Left ventricle myocardium superior (tissue), 1 donor: ENCODE results near the gene HIVEP1. TPM values are rescaled to one million over a fixed set of nuclear protein-coding genes. Genes with fewer than 3 reads are reported as not detected.

Experiments used
- ATAC-seq: fragments of 200-7000 bp; cut with Tn5 transposase; one replicate; pipeline ENCODE4 v1.9.1; 2020; ENCODE audit warnings: mild to moderate bottlenecking, moderate library complexity
- DNase-seq: peaks from one replicate; pipeline ENCODE4 v3.0.0-alpha.2; 2020
- intact Hi-C: fragments of 100-400 bp; cut with micrococcal nuclease; formaldehyde crosslinking; loops from one replicate; pipeline ENCODE4 v1.11.0; 2022
- total RNA-seq: library from RNA; stranded (reverse); fragmentation: NEBNext Ultra II Directional; extraction: Animal tissue kit (Norgen Biotek cat#: 25700); gene quantifications from one replicate; pipeline ENCODE4 v1.2.1, GENCODE V29; 2021
- donor health status: DM: no; HTN: yes; CAD: no; lungs with severe emphysema.

The HIVEP1 gene
- total RNA-seq, 1 donor from 2014 or later, result 13.4 TPM

DNA sequence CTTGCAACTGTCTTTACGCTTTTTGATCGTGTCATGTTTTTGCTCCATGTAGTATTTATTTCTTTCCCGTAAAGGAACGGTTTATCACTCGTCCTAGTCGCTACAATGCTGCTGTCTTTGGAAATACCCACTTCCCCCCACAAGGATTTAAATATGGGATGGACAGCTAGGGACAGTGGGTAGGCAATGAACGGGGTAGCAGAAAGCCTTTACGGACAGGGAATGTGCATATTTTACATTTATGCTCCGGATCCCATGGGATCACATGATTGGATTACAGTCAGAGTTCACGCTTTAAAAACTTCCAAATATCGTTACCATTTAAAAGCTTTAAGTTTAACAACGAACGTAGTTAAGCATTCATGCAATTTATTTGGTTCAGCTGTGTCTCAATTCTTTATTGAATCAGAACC lies 1.2 kb downstream of the HIVEP1 start:
- no peak for DNase-seq
- ATAC-seq, result no peak
- intact Hi-C loops, result no loop called here

DNA sequence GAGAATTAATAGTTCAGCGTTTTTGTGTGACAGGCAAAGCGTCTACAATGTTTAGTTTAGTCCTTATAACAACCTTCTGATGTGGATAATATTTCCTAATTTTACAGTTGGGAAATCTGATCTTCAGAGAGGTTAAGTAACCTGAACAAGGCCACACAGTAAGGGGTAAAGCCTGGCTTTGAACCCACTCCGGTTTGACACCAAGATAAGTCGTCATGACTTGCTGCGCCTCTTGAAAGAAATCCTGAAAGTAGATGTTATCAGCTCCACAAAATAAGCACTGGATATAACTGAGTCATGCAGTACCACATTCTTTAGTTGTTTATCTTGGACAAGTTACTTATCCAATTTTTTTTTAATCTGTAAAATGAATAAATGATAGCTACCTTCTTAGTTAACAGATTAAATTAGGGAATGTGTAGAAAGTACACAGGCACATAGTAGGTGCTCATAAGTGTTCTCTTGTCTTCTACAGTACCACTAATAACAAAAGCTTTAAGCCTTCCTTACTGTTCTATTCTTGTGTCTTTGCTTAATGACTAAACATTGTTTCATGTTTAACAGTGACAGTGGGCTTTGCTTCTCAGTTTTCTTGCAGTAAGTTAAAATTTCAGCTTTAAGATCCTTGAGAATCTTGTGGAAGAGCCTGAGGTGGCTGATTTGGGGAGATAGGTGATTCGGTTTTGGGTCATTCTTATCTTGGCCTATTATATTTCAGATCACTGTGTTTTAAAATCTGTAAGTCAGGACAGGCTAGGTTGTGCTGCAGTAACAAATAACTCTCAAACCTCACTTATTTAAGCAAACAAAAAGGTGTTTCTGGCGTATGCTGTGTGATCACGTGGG lies 2.1 kb downstream of the HIVEP1 start:
- intact Hi-C loops, result no loop called here
- ATAC-seq (no peak), DNase-seq (no peak)

DNA sequence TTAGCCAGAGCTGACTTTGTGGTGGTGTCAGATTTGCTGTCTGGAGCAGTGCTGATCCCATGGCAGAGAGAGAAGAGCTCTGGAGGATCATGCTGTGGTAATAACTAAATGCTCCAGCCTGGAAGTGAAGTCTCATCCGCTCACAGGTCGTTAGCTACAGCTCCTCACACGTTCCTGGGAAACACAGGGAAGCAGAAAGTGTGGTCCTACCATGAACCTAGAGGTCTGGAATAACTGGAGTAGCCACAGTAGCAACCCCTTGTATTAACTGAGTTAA lies 2.7 kb downstream of the HIVEP1 start:
- DNase-seq, result no peak
- intact Hi-C loops, result no loop called here
- no peak for ATAC-seq

DNA sequence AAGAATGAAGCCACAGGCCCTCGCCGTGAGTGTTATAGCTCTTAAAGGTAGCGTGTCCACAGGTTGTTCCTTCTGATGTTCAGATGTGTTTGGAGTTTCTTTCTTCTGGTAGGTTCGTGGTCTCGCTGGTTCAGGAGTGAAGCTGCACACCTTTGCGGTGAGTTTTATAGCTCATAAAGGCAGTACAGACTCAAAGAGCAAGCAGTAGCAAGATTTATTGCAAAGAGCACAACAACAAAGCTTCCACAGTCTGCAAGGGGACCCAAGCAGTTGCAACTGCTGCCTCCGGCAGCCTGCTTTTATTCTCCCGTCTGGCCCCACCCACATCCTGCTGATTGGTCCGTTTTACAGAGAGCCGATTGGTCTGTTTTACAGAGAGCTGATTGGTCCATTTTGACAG lies 5.2 kb downstream of the HIVEP1 start:
- intact Hi-C loops, result no loop called here
- no peak for ATAC-seq
- no peak for DNase-seq

DNA sequence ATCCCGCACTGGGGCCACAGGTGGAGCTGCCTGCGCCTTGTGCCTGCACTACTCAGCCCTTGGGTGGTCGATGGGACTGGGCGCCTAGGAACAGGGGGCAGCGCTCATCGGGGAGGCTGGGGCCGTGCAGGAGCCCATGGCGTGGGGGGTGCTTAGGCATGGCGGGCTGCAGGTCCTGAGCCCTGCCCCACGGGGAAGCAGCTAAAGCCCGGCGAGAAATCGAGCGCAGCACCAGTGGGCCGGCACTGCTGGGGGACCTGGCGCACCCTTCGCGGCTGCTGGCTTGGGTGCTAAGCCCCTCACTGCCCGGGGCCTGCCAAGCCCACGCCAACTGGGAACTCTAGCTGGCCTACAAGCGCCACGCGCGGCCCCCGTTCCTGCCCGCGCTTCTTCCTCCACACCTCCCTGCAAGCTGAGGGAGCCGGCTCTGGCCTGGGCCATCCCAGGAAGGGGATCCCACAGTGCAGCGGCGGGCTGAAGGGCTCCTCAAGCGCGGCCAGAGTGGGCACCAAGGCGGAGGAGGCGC lies 5.8 kb downstream of the HIVEP1 start:
- no peak for DNase-seq

DNA sequence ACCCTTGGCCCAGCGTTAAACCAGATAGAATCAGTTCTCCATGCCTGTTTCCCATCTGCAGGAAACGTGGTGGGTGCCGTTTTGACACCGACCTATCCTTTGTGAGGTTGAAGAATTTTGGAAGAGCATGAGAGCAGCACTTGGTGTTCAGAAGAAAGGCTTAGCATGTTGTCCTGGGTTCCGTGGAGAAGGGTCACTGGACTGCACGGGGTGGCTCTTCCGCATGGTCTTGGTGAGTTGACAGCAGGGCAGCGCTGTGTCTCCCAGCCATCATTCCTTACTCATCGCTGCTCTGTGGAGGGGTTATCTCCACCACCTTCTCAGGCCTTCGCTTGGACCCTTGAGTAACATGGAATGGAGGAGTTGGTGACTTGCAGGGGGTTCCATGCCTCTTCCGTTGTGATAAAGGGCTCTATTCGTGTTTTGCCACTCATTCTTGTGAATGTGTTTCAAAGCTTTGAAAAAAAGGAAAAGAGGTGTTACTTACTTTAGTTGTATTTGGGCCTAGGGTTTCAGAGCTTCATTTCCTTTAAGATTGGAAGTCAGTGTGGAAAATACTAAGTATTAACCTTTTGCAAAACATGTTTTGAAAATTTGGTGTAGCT lies 8.2 kb downstream of the HIVEP1 start:
- intact Hi-C loops, result no loop called here
- DNase-seq (no peak), ATAC-seq (no peak)

More for the DNA sequence above, 5.8 kb downstream of the HIVEP1 start:
- intact Hi-C loops, result no loop called here
- no peak for ATAC-seq

DNA sequence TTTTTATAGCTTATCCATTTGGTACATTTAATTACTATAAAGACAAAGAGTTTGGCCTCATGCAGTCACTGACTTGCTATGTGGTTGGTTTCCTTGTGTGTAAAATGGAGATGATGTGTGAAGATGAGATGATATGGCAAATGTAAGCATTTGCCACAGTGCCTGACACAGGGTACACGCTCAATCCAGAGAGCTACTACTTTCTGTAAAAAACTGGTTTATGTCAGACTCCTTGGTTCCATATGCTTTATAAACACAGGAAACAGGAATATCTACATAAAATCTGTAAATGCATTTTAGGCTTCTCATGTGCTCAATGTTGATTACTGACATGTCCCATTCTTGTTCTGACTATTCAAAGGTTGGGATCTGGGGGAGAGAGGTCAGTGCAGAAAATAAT lies 10.4 kb downstream of the HIVEP1 start:
- ATAC-seq, result no peak
- intact Hi-C loops, result no loop called here
- no peak for DNase-seq

DNA sequence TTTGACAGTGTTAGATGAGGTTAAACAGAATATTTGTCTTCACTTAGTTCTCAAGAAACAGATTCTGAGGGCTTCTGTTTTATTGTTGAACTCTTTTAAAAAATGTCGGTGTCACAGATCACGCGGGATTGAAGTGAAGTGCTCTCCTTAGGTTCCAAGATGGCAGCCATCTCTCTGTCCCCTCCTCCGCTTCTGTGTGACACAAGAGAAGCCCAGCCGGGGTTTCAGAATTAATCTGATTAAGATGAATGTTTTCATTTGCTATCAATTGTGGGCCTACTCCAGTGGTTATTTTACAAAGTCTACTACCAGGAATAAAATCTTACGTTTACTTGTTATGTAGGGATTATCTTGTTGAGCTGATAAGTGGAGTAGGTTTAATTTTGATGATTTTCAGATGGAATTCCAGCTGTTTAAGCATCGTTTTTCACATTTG lies 10.9 kb downstream of the HIVEP1 start:
- ATAC-seq, result no peak
- DNase-seq, result no peak
- intact Hi-C loops, result no loop called here

DNA sequence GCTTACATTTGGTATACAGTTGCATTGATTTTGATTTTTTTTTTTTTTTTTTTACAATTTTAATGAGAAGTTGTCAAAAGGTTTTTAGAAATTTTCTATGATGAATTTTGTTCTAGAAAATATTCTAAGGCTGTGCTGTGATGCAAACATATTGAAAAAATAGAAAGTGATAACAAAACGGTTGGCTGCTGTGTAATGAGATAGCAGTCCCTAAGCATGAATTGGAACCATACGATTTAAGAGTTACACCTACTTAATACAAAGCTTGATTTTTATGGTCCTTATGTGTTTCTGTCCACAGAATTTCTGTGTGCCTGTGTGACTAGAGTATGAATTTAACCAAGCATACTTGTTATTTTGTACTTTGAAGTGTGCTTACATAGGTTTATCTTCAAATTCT lies 12.1 kb downstream of the HIVEP1 start:
- DNase-seq (no peak), ATAC-seq (no peak)
- intact Hi-C loops, result no loop called here

DNA sequence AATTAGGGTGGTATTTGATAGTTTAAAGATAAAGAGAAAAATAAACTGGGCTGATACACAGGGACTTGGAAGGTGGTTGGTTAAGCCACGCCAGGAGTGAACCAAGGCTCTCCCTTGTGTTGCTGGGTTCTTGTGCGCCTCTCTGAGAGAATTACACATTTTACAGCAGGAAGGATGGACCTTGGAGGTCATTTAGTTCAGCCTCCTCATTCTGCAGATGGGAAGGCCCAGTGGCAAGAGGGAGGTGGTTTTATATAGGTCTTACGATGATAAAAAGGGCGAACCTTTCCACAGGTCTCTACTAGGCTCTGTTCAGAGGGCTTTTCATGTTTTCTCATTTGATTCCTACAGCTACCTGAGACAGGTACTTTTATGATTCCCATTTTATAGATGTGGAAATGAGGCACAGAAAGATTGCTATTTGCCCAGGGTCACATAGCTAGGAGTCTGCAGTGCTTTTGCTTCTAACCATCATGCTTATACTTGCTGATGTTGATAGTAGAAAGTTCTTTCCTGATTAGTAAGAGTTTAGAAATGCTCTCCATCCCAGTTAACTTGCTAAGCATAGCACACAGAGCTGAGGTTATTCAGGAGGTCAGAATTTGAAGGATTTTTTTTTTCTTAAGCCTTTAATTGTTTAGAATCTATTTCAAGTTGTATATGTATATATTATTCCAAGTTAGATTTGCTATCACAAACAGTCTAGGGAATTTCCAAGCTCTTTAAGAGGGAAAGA lies 12.8 kb downstream of the HIVEP1 start:
- DNase-seq (no peak), ATAC-seq (peak; percentile 20)
- intact Hi-C loops, result no loop called here

DNA sequence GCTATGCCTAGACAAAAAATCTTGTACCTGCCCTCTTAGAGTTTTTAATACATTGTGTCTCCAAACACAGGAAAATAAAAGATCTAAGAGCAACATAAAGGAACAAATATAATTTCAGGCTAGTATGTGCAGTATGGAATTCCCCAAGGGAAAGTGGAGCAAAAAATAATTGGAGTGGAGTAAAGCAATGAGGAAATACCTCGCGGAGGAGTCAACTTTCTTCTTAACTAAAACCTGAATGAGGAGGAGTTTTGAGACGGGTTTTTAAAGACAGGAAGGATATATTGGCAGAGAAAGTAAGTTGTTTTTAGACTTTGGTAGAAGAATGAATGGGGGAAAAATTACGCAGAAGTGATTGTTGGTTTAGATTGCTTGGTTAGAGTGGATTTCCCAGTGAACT lies 14.0 kb downstream of the HIVEP1 start:
- intact Hi-C loops, result no loop called here
- DNase-seq, result no peak

DNA sequence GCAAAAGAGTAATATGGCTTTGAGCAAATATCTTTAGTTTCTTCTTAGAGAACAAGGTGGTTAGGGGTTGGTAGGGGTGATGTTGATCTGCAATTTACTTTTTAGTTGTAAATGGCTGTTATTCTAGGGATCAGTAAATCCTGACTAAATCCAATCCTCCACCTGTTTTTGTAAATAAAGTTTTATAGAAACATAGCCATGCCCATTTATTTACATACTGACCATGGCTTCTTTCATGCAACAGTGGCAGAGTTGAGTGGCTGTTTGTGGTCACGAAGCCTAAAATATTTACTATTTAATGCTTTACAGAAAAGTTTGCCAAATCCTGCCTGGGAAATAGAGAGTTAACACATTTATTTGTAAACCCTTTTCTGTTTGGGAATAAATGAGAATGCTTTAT lies 14.7 kb downstream of the HIVEP1 start:
- ATAC-seq (no peak), DNase-seq (no peak)
- intact Hi-C loops, result no loop called here

More for the DNA sequence above, 14.0 kb downstream of the HIVEP1 start:
- ATAC-seq, result no peak

DNA sequence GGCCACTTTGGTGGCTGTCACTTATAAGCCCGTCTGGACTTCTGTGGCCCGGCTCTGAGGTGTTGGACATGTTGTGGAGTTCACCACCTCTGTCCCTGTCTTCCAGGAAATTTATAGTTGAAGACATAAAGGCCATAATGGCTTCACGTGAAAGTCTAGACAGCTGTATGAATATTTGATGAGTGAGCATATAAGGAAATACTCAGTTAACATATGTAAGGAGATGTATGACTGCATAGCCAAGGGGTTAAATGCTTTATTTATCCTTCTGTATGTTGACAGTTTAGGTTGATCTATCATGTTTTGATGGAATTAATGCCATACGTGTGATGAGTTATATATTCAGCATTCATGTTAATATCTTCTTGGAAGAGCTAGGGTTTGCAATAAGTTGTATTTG lies 16.1 kb downstream of the HIVEP1 start:
- DNase-seq (no peak), ATAC-seq (no peak)
- intact Hi-C loops, result no loop called here

DNA sequence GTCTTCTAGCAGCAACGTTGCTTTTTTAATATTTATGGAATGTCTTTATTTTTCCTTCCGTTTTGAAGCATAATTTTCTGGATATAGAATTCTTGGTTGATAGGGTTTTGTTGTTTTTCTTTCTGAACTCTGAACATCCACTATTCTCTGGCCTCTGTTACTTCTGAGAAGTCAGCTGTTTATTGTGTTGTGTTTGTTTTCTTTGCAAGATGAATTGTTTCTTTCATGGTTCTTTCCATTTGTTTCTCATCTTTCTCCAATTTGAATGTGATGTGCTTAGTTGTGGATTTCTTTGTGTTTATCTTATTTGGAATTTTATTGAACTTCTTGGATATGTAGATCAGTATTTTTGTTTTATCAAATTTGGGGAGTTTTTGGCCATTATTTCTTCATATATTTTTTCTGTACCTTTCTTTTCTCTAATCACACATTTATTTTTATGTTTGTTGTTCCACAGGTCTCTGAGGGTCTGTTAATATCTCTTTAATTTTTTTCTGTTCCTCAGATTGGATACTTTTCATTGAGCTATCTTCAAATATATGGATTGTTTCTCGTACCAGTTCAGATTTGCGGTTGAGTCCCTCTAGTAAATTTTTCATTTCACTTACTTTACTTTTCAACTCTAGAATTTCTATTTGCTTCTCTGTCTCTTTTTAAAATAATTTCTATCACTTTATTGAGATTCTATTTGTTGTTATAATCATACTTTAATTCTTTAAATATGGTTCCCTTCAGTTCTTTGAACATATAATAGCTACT lies 18.0 kb downstream of the HIVEP1 start:
- ATAC-seq (no peak), DNase-seq (no peak)
- intact Hi-C loops, result no loop called here

DNA sequence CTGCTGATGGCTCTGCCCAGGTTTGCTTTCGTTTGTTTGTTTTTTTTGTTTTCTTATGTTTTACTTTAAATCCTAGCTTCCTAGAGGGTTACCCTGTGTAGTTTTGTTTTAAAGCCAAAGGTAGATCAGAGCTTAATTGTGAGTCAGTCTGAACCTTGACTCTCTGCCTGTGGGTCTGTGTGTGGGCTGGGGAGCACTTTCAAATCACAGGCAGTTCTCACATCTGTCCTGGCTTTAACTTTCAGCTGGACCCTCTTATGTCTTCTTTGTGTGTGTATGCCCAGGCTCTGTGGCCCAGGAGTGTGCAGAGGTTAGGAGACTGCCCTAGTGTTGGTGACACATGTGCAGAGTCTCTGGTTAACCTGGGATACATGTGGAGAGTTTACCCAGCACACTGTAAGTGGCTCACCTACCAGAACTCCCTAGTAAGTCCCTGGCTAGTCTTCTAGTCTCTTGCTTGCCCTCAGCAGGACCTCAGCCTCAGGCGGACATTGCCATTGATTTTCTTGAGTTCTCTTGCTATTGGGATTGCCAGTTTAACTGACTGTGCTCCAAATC lies 19.0 kb downstream of the HIVEP1 start:
- DNase-seq, result no peak
- intact Hi-C loops, result no loop called here
- ATAC-seq, result no peak

DNA sequence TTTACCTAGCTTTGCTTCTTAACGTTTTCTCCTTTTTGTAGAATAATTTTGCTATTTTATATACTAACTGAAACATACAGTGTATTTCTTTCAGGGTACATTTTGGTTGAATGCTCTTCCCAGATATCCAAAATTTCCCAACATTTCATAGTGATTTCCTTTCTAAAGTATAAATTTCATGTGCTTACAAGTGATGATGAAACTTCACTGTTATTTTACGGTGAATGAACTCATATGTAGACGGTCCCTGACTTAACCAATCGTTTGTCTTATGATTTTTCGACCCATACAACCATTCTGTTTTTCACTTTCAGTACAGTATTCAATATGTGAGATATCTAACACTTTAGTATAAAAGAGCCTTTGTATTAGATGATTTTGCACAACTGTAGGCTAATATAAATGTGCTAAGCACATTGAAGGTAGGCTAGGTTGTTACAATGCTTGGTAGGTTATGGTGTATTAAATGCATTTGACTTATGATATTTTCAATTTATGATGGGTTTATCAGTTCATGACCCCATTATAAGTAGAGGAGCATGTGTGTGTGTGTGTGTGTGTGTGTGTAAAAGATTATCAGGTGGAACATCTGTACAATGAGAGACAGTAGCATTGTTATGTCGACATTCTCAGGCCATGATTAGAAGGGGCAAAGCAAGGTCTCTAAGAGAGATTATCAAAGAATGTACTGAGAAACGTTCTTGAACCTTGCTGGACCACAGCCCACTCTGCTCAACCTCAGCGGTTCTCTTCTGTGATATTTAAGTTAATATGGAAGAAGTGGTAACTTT lies 20.9 kb downstream of the HIVEP1 start:
- intact Hi-C loops, result no loop called here
- no peak for ATAC-seq
- DNase-seq, result no peak

DNA sequence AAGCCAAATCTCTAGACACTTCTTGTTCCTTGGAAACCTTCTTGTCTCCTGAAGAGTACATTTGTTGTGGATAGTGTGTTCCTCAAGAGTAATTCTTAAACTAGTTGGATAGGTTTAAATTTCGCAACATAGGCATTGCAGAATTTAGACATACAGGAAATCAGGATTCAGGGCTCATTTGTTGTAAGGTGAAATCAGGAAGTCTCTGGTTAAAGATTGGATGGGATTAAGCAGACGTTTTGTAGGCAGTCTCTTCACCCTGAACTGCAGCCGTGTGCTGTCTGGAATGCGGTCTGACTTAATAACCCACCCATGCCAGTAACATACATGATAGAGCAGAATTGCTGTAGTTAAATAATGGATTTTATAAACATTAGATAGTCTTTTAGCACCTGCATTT lies 21.7 kb downstream of the HIVEP1 start:
- peak; percentile 61 for ATAC-seq
- DNase-seq, result no peak

DNA sequence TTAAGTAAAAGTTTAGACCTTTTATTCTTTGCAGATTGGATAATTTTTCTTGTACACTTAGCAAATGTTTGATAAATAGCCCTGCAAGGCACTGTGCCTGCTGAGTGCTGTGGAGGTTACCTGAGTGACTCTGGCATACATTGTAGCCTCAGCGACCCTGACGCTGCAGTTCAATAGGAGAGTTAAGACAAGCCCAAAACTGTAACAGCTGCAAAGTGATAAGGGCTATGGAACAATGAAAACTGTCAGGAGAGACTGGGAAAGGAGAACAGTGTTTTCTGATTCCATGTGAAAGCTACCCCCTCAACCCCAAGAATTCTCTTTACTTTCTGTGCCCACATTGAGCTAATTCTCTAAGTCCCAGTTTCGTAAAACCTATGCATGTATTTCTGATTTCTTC lies 22.2 kb downstream of the HIVEP1 start:
- ATAC-seq, result peak; percentile 51

More for the DNA sequence above, 21.7 kb downstream of the HIVEP1 start:
- intact Hi-C loops, result no loop called here

More for the DNA sequence above, 22.2 kb downstream of the HIVEP1 start:
- intact Hi-C loops, result no loop called here
- DNase-seq, result no peak
